Measurements from ENCODE around the gene CKAP2L.

DNA sequence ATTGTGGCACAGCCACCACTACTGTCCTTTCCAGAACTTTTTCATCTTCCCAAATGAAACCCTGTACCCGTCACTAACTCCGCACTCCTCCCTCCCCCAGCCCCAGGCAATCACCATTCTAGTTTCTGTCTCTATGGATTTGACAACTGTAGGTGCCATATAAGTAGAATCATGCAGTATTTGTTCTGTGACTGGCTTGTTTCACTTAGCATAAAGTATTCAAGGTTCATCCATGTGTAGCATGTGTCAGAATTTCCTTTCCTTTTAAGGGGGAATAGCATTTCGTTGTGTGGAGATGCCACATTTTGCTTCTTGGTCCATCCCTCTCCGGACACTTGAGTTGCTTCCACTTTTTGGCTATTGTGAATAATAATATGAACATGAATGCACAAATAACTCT lies 842 bp upstream of the CKAP2L start:
- TF ChIP-seq, protein P1, sequence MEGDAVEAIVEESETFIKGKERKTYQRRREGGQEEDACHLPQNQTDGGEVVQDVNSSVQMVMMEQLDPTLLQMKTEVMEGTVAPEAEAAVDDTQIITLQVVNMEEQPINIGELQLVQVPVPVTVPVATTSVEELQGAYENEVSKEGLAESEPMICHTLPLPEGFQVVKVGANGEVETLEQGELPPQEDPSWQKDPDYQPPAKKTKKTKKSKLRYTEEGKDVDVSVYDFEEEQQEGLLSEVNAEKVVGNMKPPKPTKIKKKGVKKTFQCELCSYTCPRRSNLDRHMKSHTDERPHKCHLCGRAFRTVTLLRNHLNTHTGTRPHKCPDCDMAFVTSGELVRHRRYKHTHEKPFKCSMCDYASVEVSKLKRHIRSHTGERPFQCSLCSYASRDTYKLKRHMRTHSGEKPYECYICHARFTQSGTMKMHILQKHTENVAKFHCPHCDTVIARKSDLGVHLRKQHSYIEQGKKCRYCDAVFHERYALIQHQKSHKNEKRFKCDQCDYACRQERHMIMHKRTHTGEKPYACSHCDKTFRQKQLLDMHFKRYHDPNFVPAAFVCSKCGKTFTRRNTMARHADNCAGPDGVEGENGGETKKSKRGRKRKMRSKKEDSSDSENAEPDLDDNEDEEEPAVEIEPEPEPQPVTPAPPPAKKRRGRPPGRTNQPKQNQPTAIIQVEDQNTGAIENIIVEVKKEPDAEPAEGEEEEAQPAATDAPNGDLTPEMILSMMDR (IDR thresholded peaks at IDR 0.05), result no peak
- TF ChIP-seq POLR2A (IDR thresholded peaks at IDR 0.05), result no peak

All from heart left ventricle (tissue), 13 donors.